Skeletal muscle tissue (tissue), 4 donors: ENCODE results near the gene ATP2B3. TPM values are rescaled to one million over a fixed set of nuclear protein-coding genes. Genes with fewer than 3 reads are reported as not detected.

Experiments used
- H3K27ac ChIP-seq: one replicate; pipeline ENCODE4 v1.7.0; 2013; ENCODE audit warnings: mild to moderate bottlenecking, low read depth, low read length, inconsistent platforms
- H3K27me3 ChIP-seq, 3 donors: one replicate each; pipeline ENCODE4 v1.7.0; 2013; ENCODE audit warnings: low read length in 3 of 3; ENCODE audit not compliant: control insufficient read depth in 3 of 3, insufficient read depth in 3 of 3
- H3K36me3 ChIP-seq, 3 donors: one replicate each; pipeline ENCODE4 v1.7.0; 2013; ENCODE audit warnings: low read length in 3 of 3; ENCODE audit not compliant: control insufficient read depth in 3 of 3, insufficient read depth in 3 of 3
- H3K4me1 ChIP-seq, 3 donors: one replicate each; pipeline ENCODE4 v1.7.0; 2013; ENCODE audit warnings: low read length in 3 of 3, mild to moderate bottlenecking in 3 of 3; ENCODE audit not compliant: control insufficient read depth in 3 of 3, insufficient read depth in 3 of 3
- H3K4me3 ChIP-seq, 3 donors: one replicate each; pipeline ENCODE4 v1.7.0; 2013; ENCODE audit warnings: low read length in 3 of 3
- H3K9ac ChIP-seq, 3 donors: one replicate each; pipeline ENCODE4 v1.7.0; 2013; ENCODE audit warnings: low read length in 3 of 3, mild to moderate bottlenecking in 3 of 3, moderate library complexity in 2 of 3, low read depth in 1 of 3
- H3K9me3 ChIP-seq, 3 donors: one replicate each; pipeline ENCODE4 v1.7.0; 2013; ENCODE audit warnings: low read length in 3 of 3; ENCODE audit not compliant: control insufficient read depth in 3 of 3
- total RNA-seq: library from RNA; depleted of rRNA; stranded (reverse); fragments of >200 nt; gene quantifications from one replicate; pipeline ENCODE4 v1.2.3, GENCODE V29; 2014
- donor health status: Osteomylitis.

The ATP2B3 gene
- total RNA-seq, 1 donor from 2014 or later: 0.52 TPM

- H3K36me3 ChIP-seq: no peaks in the 10 kb centered on the region
- H3K4me1 ChIP-seq: peaks cover 0 to 6% (median 0%) of the 10 kb centered on the region in 3 donors
- no peak overlapping the region for H3K4me3 ChIP-seq
- no peaks in the 10 kb centered on the region for H3K9me3 ChIP-seq
- no peak overlapping the region for H3K27ac ChIP-seq
- no peak overlapping the region for H3K9ac ChIP-seq
- peaks cover 15 to 40% (median 29%) of the 10 kb centered on the region in 3 donors for H3K27me3 ChIP-seq
Observed at GRCh38 chrX:153516073-153516472, 1.4 kb upstream of the ATP2B3 start.

GRCh38 chrX:153517946-153518834 lies 748 bp downstream of the ATP2B3 start:
- Histone ChIP-seq H3K27ac (no peak overlapping the region), H3K27me3 (peaks cover 18 to 56% (median 37%) of the 10 kb centered on the region in 3 donors), H3K36me3 (no peaks in the 10 kb centered on the region), H3K9me3 (no peaks in the 10 kb centered on the region), H3K4me3 (no peak overlapping the region), H3K9ac (no peak overlapping the region), H3K4me1 (peaks cover 0 to 4% (median 0%) of the 10 kb centered on the region in 3 donors)

- Histone ChIP-seq H3K9ac (no peak overlapping the region), H3K4me1 (peaks cover 0 to 4% (median 0%) of the 10 kb centered on the region in 3 donors), H3K4me3 (no peak overlapping the region), H3K27me3 (peaks cover 18 to 63% (median 43%) of the 10 kb centered on the region in 3 donors), H3K36me3 (no peaks in the 10 kb centered on the region), H3K27ac (no peak overlapping the region), H3K9me3 (no peaks in the 10 kb centered on the region)
Observed at GRCh38 chrX:153519569-153520286, 2.3 kb downstream of the ATP2B3 start.

GRCh38 chrX:153520287-153520917 lies 3.0 kb downstream of the ATP2B3 start:
- H3K36me3 ChIP-seq: no peaks in the 10 kb centered on the region
- no peak overlapping the region for H3K9ac ChIP-seq
- no peaks in the 10 kb centered on the region for H3K9me3 ChIP-seq
- no peak overlapping the region for H3K4me3 ChIP-seq
- H3K4me1 ChIP-seq: peaks cover 0 to 4% (median 0%) of the 10 kb centered on the region in 3 donors
- H3K27me3 ChIP-seq: peaks cover 18 to 68% (median 43%) of the 10 kb centered on the region in 3 donors
- no peak overlapping the region for H3K27ac ChIP-seq

- no peak overlapping the region for H3K9ac ChIP-seq
- peaks cover 24 to 67% (median 48%) of the 10 kb centered on the region in 3 donors for H3K27me3 ChIP-seq
- H3K9me3 ChIP-seq: no peaks in the 10 kb centered on the region
- no peak overlapping the region for H3K27ac ChIP-seq
- H3K36me3 ChIP-seq: no peaks in the 10 kb centered on the region
- H3K4me3 ChIP-seq: no peak overlapping the region
- peaks cover 0 to 4% (median 0%) of the 10 kb centered on the region in 3 donors for H3K4me1 ChIP-seq
Observed at GRCh38 chrX:153521034-153521433, 3.6 kb downstream of the ATP2B3 start.

GRCh38 chrX:153522259-153522658 lies 4.8 kb downstream of the ATP2B3 start:
- Histone ChIP-seq H3K4me1 (peaks cover 0 to 4% (median 0%) of the 10 kb centered on the region in 3 donors), H3K27ac (no peak overlapping the region), H3K9ac (no peak overlapping the region), H3K9me3 (no peaks in the 10 kb centered on the region), H3K27me3 (peaks cover 25 to 70% (median 44%) of the 10 kb centered on the region in 3 donors), H3K4me3 (no peak overlapping the region), H3K36me3 (no peaks in the 10 kb centered on the region)

- no peak overlapping the region for H3K4me3 ChIP-seq
- H3K36me3 ChIP-seq: no peaks in the 10 kb centered on the region
- H3K9me3 ChIP-seq: no peaks in the 10 kb centered on the region
- H3K27me3 ChIP-seq: peaks cover 24 to 71% (median 45%) of the 10 kb centered on the region in 3 donors
- H3K27ac ChIP-seq: no peak overlapping the region
- H3K4me1 ChIP-seq: peaks cover 0 to 4% (median 0%) of the 10 kb centered on the region in 3 donors
- H3K9ac ChIP-seq: no peak overlapping the region
Observed at GRCh38 chrX:153523269-153523668, 5.8 kb downstream of the ATP2B3 start.

GRCh38 chrX:153524234-153524633 lies 6.8 kb downstream of the ATP2B3 start:
- no peaks in the 10 kb centered on the region for H3K36me3 ChIP-seq
- peaks cover 16 to 66% (median 37%) of the 10 kb centered on the region in 3 donors for H3K27me3 ChIP-seq
- no peak overlapping the region for H3K4me3 ChIP-seq
- H3K4me1 ChIP-seq: peaks cover 0 to 4% (median 0%) of the 10 kb centered on the region in 3 donors
- H3K9ac ChIP-seq: no peak overlapping the region
- H3K9me3 ChIP-seq: no peaks in the 10 kb centered on the region
- H3K27ac ChIP-seq: no peak overlapping the region

GRCh38 chrX:153525451-153525850 lies 8.0 kb downstream of the ATP2B3 start:
- Histone ChIP-seq H3K27me3 (peaks cover 14 to 58% (median 28%) of the 10 kb centered on the region in 3 donors), H3K4me3 (no peak overlapping the region), H3K9me3 (no peaks in the 10 kb centered on the region), H3K36me3 (no peaks in the 10 kb centered on the region), H3K4me1 (peaks cover 0 to 4% (median 0%) of the 10 kb centered on the region in 3 donors), H3K9ac (no peak overlapping the region), H3K27ac (no peak overlapping the region)
